ENCODE data around the gene CAMTA1.

The CAMTA1 gene

DNA sequence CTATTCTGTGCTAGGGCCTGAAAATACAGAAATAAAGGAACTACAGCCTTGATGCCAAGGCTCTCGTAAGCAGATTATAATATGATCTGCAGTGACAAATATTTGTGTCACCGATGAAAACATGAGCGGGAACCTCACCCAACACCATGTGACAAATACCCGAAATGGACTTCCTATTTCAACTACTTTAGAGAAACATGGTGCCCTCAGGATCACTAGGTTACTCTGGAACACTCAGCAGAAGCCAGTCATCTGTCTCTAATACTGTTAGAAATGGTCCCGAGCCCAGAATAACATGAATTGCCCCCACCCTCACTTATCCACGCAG is 985.4 kb downstream of the CAMTA1 start:
- H3K14ac ChIP-seq (ENCODE audit: low read length) = peak overlapping the region; percentile 78
- H3K4me1 ChIP-seq (ENCODE audit: control insufficient read depth in 1 of 2, insufficient read depth in 2 of 2, low read length in 2 of 2) = peaks cover 0 to 10% of the 10 kb centered on the region in 2 experiments
- H4K91ac ChIP-seq (ENCODE audit: low read depth, low read length) = no peak overlapping the region
- H3K9me3 ChIP-seq (ENCODE audit: insufficient read depth, low read depth, low read length) = peaks cover 1% of the 10 kb centered on the region
- peaks cover 8% of the 10 kb centered on the region for H3K79me1 ChIP-seq (ENCODE audit: low read length)
- H2AFZ ChIP-seq (ENCODE audit: insufficient read depth, low read length, poor library complexity) = peak overlapping the region; percentile 84
- H3K9ac ChIP-seq (ENCODE audit: low read length) = peak overlapping the region; percentile 63
- no peak overlapping the region for H2BK5ac ChIP-seq (ENCODE audit: low read depth, low read length, poor library complexity)
- H2AK5ac ChIP-seq (ENCODE audit: low read length) = no peak overlapping the region
- H4K12ac ChIP-seq (ENCODE audit: low read depth, low read length) = peak overlapping the region; percentile 78
- peak overlapping the region; percentile 53 for H3K18ac ChIP-seq (ENCODE audit: low read length)
- no peak overlapping the region for H2BK120ac ChIP-seq (ENCODE audit: insufficient read depth, low read length, poor library complexity)
- H3K27me3 ChIP-seq (ENCODE audit: insufficient read depth, low read length) = no peaks in the 10 kb centered on the region
- H3K23ac ChIP-seq (ENCODE audit: low read length) = no peak overlapping the region
- no peak overlapping the region for H3K27ac ChIP-seq (ENCODE audit: low read depth, low read length)
- peak overlapping the region; percentile 85 for H4K8ac ChIP-seq (ENCODE audit: low read depth, low read length)
- WGBS (ENCODE audit: extremely low coverage, insufficient coverage, insufficient read length) = no CpG with 5 or more reads among the region's 6 CpGs
- peak overlapping the region; percentile 53 for H3K4ac ChIP-seq (ENCODE audit: low read depth, low read length)
- peaks cover 7% of the 10 kb centered on the region for H3K79me2 ChIP-seq (ENCODE audit: control insufficient read depth, insufficient read depth, low read length, poor library complexity)
- H2BK12ac ChIP-seq (ENCODE audit: low read length) = no peak overlapping the region
- peak overlapping the region; percentile 96 for H3K4me3 ChIP-seq (ENCODE audit: low read depth, low read length)
- peaks cover 0 to 2% of the 10 kb centered on the region in 2 experiments for H3K36me3 ChIP-seq (ENCODE audit: control insufficient read depth in 1 of 2, insufficient read depth in 2 of 2, low read length in 2 of 2)
- DNase-seq = peak in 1 of 2 donors; percentile 29
- H3K4me2 ChIP-seq (ENCODE audit: low read length) = peak overlapping the region; percentile 95

DNA sequence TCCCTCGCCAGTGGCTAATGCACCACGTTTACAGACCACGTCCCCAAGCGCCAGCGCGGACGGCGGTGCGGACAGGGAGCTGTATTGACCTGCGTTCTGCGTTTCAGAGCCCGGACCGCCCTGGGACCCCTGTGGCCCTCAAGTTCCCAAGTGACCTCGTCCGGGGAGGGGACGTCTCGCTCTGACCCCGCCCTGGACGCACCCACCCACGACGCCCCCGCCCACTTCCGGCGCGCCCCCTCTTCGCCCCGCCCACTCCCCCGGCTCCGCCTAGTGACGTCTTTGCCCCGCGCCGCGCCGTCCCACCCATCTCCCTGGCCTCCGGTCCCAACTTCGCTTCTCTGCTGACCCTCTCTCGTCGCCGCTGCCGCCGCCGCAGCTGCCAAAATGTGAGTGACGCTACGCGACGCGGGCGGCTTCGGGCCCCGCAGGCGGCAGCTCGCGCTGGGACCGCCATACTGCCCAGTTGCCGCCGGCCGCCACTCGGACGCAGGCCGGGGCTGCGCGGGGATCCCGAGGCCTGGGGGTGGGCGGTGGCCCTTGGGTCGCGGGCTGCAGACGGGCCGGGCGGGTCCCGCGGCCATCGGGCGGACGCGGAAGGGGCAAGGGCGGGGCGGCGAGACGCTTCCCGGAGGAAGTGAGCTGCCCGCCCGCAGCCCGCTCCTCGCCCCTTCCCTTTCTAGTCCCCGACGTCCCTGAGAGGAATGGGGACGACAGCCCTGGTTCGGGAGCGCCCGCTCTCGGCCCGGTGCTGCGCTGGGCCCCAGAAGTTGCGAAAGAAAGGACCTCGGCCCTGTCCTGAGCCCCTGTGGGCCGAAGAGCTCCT is 986.0 kb downstream of the CAMTA1 start, which contains the start of gene VAMP3:
Gene VAMP3 (plus strand): TSS at position 300 of the 826 bp plus-strand sequence. CDS start 88 bp downstream, at position 388.
- Histone ChIP-seq H3K14ac (ENCODE audit: low read length) (peak within 1 kb of the TSS; percentile 90), H3K4me1 (ENCODE audit: control insufficient read depth in 1 of 2, insufficient read depth in 2 of 2, low read length in 2 of 2) (peaks cover 0 to 10% of the 10 kb centered on the region in 2 experiments), H3K9me3 (ENCODE audit: insufficient read depth, low read depth, low read length) (peaks cover 1% of the 10 kb centered on the region), H3K9ac (ENCODE audit: low read length) (peak within 1 kb of the TSS; percentile 89), H3K4ac (ENCODE audit: low read depth, low read length) (peak within 1 kb of the TSS; percentile 80), H2BK12ac (ENCODE audit: low read length) (no peak within 1 kb of the TSS), H2AK5ac (ENCODE audit: low read length) (no peak within 1 kb of the TSS), H3K27ac (ENCODE audit: low read depth, low read length) (peak within 1 kb of the TSS; percentile 73), H2AFZ (ENCODE audit: insufficient read depth, low read length, poor library complexity) (peak within 1 kb of the TSS; percentile 91), H2BK120ac (ENCODE audit: insufficient read depth, low read length, poor library complexity) (peak within 1 kb of the TSS; percentile 73), H2BK5ac (ENCODE audit: low read depth, low read length, poor library complexity) (peak within 1 kb of the TSS; percentile 50), H3K36me3 (ENCODE audit: control insufficient read depth in 1 of 2, insufficient read depth in 2 of 2, low read length in 2 of 2) (peaks cover 0 to 2% of the 10 kb centered on the region in 2 experiments), H3K27me3 (ENCODE audit: insufficient read depth, low read length) (no peaks in the 10 kb centered on the region), H4K12ac (ENCODE audit: low read depth, low read length) (peak within 1 kb of the TSS; percentile 78), H3K4me3 (ENCODE audit: low read depth, low read length) (peak within 1 kb of the TSS; percentile 96), H3K79me2 (ENCODE audit: control insufficient read depth, insufficient read depth, low read length, poor library complexity) (peaks cover 7% of the 10 kb centered on the region), H4K91ac (ENCODE audit: low read depth, low read length) (peak within 1 kb of the TSS; percentile 73), H3K4me2 (ENCODE audit: low read length) (peak within 1 kb of the TSS; percentile 95), H3K18ac (ENCODE audit: low read length) (peak within 1 kb of the TSS; percentile 81), H4K8ac (ENCODE audit: low read depth, low read length) (peak within 1 kb of the TSS; percentile 93), H3K23ac (ENCODE audit: low read length) (no peak within 1 kb of the TSS), H3K79me1 (ENCODE audit: low read length) (peaks cover 8% of the 10 kb centered on the region)
- WGBS (ENCODE audit: extremely low coverage, insufficient coverage, insufficient read length) = no CpG with 5 or more reads among the region's 97 CpGs
- peak; percentile 69 to 84 for DNase-seq

DNA sequence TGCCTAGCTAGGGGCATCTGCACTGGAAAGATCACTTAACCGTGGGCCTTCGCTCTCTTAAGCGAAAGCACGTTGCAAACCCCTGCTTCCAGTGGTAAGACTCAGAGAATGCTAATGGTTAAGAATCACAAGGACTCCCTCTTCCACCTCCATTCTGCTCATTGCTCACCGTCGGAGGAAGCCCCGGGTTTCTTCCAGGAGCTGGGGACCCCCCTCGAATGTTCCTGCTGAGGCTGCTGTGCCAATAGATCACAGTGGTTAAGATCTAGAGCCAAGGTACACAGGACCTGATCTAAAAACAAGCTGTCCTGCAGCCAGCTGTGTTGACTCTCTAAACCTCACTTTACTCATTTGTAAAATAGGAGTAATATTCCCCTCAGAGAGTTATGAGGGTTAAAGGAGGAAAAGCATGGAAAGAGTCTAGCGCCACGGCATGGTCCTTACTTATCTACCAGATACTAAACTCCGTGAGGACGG is 986.6 kb downstream of the CAMTA1 start:
- Histone ChIP-seq H3K4ac (ENCODE audit: low read depth, low read length) (peak overlapping the region; percentile 48), H3K23ac (ENCODE audit: low read length) (no peak overlapping the region), H2AFZ (ENCODE audit: insufficient read depth, low read length, poor library complexity) (no peak overlapping the region), H3K4me2 (ENCODE audit: low read length) (peak overlapping the region; percentile 74), H3K36me3 (ENCODE audit: control insufficient read depth in 1 of 2, insufficient read depth in 2 of 2, low read length in 2 of 2) (peaks cover 2 to 3% of the 10 kb centered on the region in 2 experiments), H4K91ac (ENCODE audit: low read depth, low read length) (peak overlapping the region; percentile 73), H3K4me3 (ENCODE audit: low read depth, low read length) (peak overlapping the region; percentile 95), H2BK12ac (ENCODE audit: low read length) (no peak overlapping the region), H3K4me1 (ENCODE audit: control insufficient read depth in 1 of 2, insufficient read depth in 2 of 2, low read length in 2 of 2) (peaks cover 0 to 10% of the 10 kb centered on the region in 2 experiments), H3K9me3 (ENCODE audit: insufficient read depth, low read depth, low read length) (peaks cover 1% of the 10 kb centered on the region), H2AK5ac (ENCODE audit: low read length) (no peak overlapping the region), H4K12ac (ENCODE audit: low read depth, low read length) (peak overlapping the region; percentile 45), H2BK5ac (ENCODE audit: low read depth, low read length, poor library complexity) (peak overlapping the region; percentile 50), H3K27ac (ENCODE audit: low read depth, low read length) (peak overlapping the region; percentile 73), H3K27me3 (ENCODE audit: insufficient read depth, low read length) (no peaks in the 10 kb centered on the region), H3K9ac (ENCODE audit: low read length) (peak overlapping the region; percentile 89), H3K14ac (ENCODE audit: low read length) (peak overlapping the region; percentile 90), H3K18ac (ENCODE audit: low read length) (peak overlapping the region; percentile 81), H3K79me2 (ENCODE audit: control insufficient read depth, insufficient read depth, low read length, poor library complexity) (peaks cover 7% of the 10 kb centered on the region), H2BK120ac (ENCODE audit: insufficient read depth, low read length, poor library complexity) (peak overlapping the region; percentile 55), H3K79me1 (ENCODE audit: low read length) (peaks cover 8% of the 10 kb centered on the region), H4K8ac (ENCODE audit: low read depth, low read length) (peak overlapping the region; percentile 93)
- no peak for DNase-seq
- WGBS (ENCODE audit: extremely low coverage, insufficient coverage, insufficient read length) = no CpG with 5 or more reads among the region's 12 CpGs

DNA sequence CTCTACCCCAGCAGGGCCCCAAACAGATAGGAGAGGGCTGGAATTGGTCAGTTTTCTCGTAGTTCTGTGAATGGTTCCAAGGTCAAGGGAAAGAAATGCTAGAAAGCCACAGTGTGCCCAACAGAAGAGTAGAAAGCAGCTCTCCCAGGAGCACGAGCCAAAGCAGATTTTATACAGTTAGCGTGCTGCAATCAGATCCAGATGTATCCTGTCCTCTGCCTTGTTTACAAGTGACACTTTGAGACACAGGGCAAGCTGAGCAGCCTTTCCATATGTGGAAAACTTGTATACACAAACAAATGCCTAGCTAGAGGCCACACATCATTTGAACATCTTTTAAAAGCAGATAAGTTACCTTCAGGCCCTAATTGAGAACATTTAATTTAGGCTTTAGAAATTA is 992.3 kb downstream of the CAMTA1 start:
- DNase-seq = no peak
- H2AFZ ChIP-seq (ENCODE audit: insufficient read depth, low read length, poor library complexity) = no peak overlapping the region
- peak overlapping the region; percentile 34 for H3K4me3 ChIP-seq (ENCODE audit: low read depth, low read length)
- no peak overlapping the region for H2AK5ac ChIP-seq (ENCODE audit: low read length)
- no peak overlapping the region for H3K4me2 ChIP-seq (ENCODE audit: low read length)
- no peak overlapping the region for H4K8ac ChIP-seq (ENCODE audit: low read depth, low read length)
- H4K12ac ChIP-seq (ENCODE audit: low read depth, low read length) = no peak overlapping the region
- no peak overlapping the region for H2BK120ac ChIP-seq (ENCODE audit: insufficient read depth, low read length, poor library complexity)
- no peak overlapping the region for H2BK5ac ChIP-seq (ENCODE audit: low read depth, low read length, poor library complexity)
- no peaks in the 10 kb centered on the region for H3K9me3 ChIP-seq (ENCODE audit: insufficient read depth, low read depth, low read length)
- no peaks in the 10 kb centered on the region for H3K79me2 ChIP-seq (ENCODE audit: control insufficient read depth, insufficient read depth, low read length, poor library complexity)
- no peak overlapping the region for H3K23ac ChIP-seq (ENCODE audit: low read length)
- no CpG with 5 or more reads among the region's 3 CpGs for WGBS (ENCODE audit: extremely low coverage, insufficient coverage, insufficient read length)
- no peak overlapping the region for H3K9ac ChIP-seq (ENCODE audit: low read length)
- no peaks in the 10 kb centered on the region for H3K4me1 ChIP-seq (ENCODE audit: control insufficient read depth in 1 of 2, insufficient read depth in 2 of 2, low read length in 2 of 2)
- H3K27me3 ChIP-seq (ENCODE audit: insufficient read depth, low read length) = no peaks in the 10 kb centered on the region
- no peak overlapping the region for H3K27ac ChIP-seq (ENCODE audit: low read depth, low read length)
- H3K36me3 ChIP-seq (ENCODE audit: control insufficient read depth in 1 of 2, insufficient read depth in 2 of 2, low read length in 2 of 2) = peaks cover 13 to 27% of the 10 kb centered on the region in 2 experiments
- no peak overlapping the region for H3K18ac ChIP-seq (ENCODE audit: low read length)
- H3K4ac ChIP-seq (ENCODE audit: low read depth, low read length) = no peak overlapping the region
- H2BK12ac ChIP-seq (ENCODE audit: low read length) = no peak overlapping the region
- no peak overlapping the region for H4K91ac ChIP-seq (ENCODE audit: low read depth, low read length)
- H3K79me1 ChIP-seq (ENCODE audit: low read length) = no peaks in the 10 kb centered on the region
- no peak overlapping the region for H3K14ac ChIP-seq (ENCODE audit: low read length)
